K562 (cell line): ENCODE results near the gene FAM136A. TPM values are rescaled to one million over a fixed set of nuclear protein-coding genes. Genes with fewer than 3 reads are reported as not detected.

Experiments
- CTCFL ChIP-seq: IDR thresholded peaks from 2 replicates; pipeline ENCODE4 v1.6.1; 2011; ENCODE audit warnings: borderline replicate concordance, low read depth, mild to moderate bottlenecking, moderate library complexity, low read length; ENCODE audit not compliant: insufficient read depth, poor library complexity, severe bottlenecking
- CXXC5 ChIP-seq: fragments of 250-450 bp; sonication (Bioruptor Pico); IDR thresholded peaks from 2 replicates; pipeline ENCODE4 v1.8.0; 2022; ENCODE audit warnings: inconsistent platforms, mild to moderate bottlenecking, moderate library complexity
- ELF1 ChIP-seq: fragments of 200-800 bp; sonication (Bioruptor generic); IDR thresholded peaks from 2 replicates; pipeline ENCODE4 v1.6.1; 2016; ENCODE audit warnings: missing genetic modification characterization, missing compliant biosample characterization
- HIVEP1 ChIP-seq: fragments of 250-450 bp; sonication (Bioruptor Pico); IDR thresholded peaks from 2 replicates; pipeline ENCODE4 v1.4.0; 2020; ENCODE audit warnings: mild to moderate bottlenecking
- MBD2 ChIP-seq: sonication (generic); IDR thresholded peaks from 2 replicates; pipeline ENCODE4 v1.6.1; 2016; ENCODE audit warnings: low read depth, borderline replicate concordance
- MTA3 ChIP-seq: fragments of 450-650 bp; formaldehyde crosslinking; IDR thresholded peaks from 2 replicates; pipeline ENCODE4 v1.6.1; 2017; ENCODE audit warnings: mild to moderate bottlenecking, borderline replicate concordance
- PHF20 ChIP-seq: fragments of 450-650 bp; IDR thresholded peaks from 2 replicates; pipeline ENCODE4 v1.6.1; 2018; ENCODE audit not compliant: partially characterized antibody
- RFX7 ChIP-seq: fragments of 250-450 bp; sonication (Bioruptor Pico); IDR thresholded peaks from 2 replicates; pipeline ENCODE4 v1.5.1; 2021; ENCODE audit warnings: mild to moderate bottlenecking
- SAFB2 ChIP-seq: fragments of 200-400 bp; formaldehyde crosslinking; IDR thresholded peaks from 2 replicates; pipeline ENCODE4 v1.6.1; 2018; ENCODE audit warnings: borderline replicate concordance, low read length, low read depth, moderate library complexity; ENCODE audit not compliant: severe bottlenecking
- SP1 ChIP-seq: sonication (generic); formaldehyde crosslinking; IDR thresholded peaks from 2 replicates; pipeline ENCODE4 v1.8.1; 2022; ENCODE audit warnings: mild to moderate bottlenecking, missing genetic modification reagents
- YY1 ChIP-seq, 3 experiments: IDR thresholded peaks; 2 replicates each; pipeline ENCODE4 v1.6.1; 2011; ENCODE audit warnings: low read length in 2 of 3, mild to moderate bottlenecking in 2 of 3, moderate library complexity in 2 of 3, borderline replicate concordance in 1 of 3, control low read depth in 1 of 3, low read depth in 1 of 3; ENCODE audit not compliant: insufficient read depth in 3 of 3, insufficient replicate concordance in 2 of 3, control insufficient read depth in 1 of 3, insufficient read length in 1 of 3; ENCODE audit errors: extremely low read depth in 1 of 3
- ZBTB34 ChIP-seq: fragments of 250-450 bp; sonication (Bioruptor Pico); IDR thresholded peaks from 2 replicates; pipeline ENCODE4 v1.8.0; 2021; ENCODE audit warnings: mild to moderate bottlenecking, moderate library complexity
- ZC3H11A ChIP-seq: IDR thresholded peaks from 2 replicates; pipeline ENCODE4 v1.6.1; 2012; ENCODE audit warnings: low read depth, low read length, improper control_type of control experiment
- ZFPM2 ChIP-seq: fragments of 250-450 bp; sonication (Bioruptor Pico); IDR thresholded peaks from 2 replicates; pipeline ENCODE4 v1.5.1; 2022; ENCODE audit warnings: mild to moderate bottlenecking
- ZNF143 ChIP-seq: sonication (generic); formaldehyde crosslinking; IDR thresholded peaks from 2 replicates; pipeline ENCODE4 v1.9.0; 2022; ENCODE audit warnings: mild to moderate bottlenecking, missing genetic modification reagents
- ZNF217 ChIP-seq: sonication (generic); formaldehyde crosslinking; IDR thresholded peaks from 2 replicates; pipeline ENCODE4 v1.8.0; 2022; ENCODE audit warnings: mild to moderate bottlenecking, missing genetic modification reagents
- ZNF224 ChIP-seq: sonication (generic); formaldehyde crosslinking; IDR thresholded peaks from 2 replicates; pipeline ENCODE4 v1.8.0; 2022; ENCODE audit warnings: mild to moderate bottlenecking, missing genetic modification reagents
- ZNF778 ChIP-seq: fragments of 450-650 bp; formaldehyde crosslinking; IDR thresholded peaks from 2 replicates; pipeline ENCODE4 v1.4.0; 2020; ENCODE audit warnings: mild to moderate bottlenecking, moderate library complexity
- polyA plus RNA-seq, 8 experiments: library from polyadenylated mRNA; depleted of rRNA in 4 of 8; stranded (reverse) in 5 of 8; unstranded in 3 of 8; fragments of >200 nt; fragmentation: Nextera tagmentation in 2 of 8; fragmentation: Illumina TruSeq in 1 of 8; extraction: Ambion mirVana in 2 of 8; extraction: Trizol in 1 of 8; gene quantifications; 2 replicates each; pipeline versions ENCODE4 v1.2.1 to v1.2.3, GENCODE V29; 2011 to 2014; ENCODE audit warnings: inconsistent platforms in 1 of 8, missing spikeins in 1 of 8
- total RNA-seq, 7 experiments: library from RNA; depleted of rRNA in 6 of 7; stranded (reverse); fragments of >200 nt in 6 of 7; fragmentation: Illumina TruSeq in 2 of 7; extraction: Trizol in 2 of 7; gene quantifications; 2 replicates each; pipeline versions ENCODE4 v1.2.1 to v1.2.3, GENCODE V29; 2011 to 2021; ENCODE audit warnings: low replicate concordance in 1 of 7
- TF ChIP-seq, protein P1 (sequence below): IDR thresholded peaks from 2 replicates; pipeline ENCODE4 v1.6.1; 2012; ENCODE audit warnings: low read depth, low read length, improper control_type of control experiment, borderline replicate concordance
- TF ChIP-seq, protein P2 (sequence below): fragments of 450-650 bp; IDR thresholded peaks from 2 replicates; pipeline ENCODE4 v1.6.1; 2016; ENCODE audit warnings: borderline replicate concordance

Gene FAM136A
- total and polyA plus RNA-seq, 9 of the 15 experiments (the other 6 are each of a cell fraction or from before 2014, with no cell fraction given): 89.0 to 151 (median 104) TPM

DNA sequence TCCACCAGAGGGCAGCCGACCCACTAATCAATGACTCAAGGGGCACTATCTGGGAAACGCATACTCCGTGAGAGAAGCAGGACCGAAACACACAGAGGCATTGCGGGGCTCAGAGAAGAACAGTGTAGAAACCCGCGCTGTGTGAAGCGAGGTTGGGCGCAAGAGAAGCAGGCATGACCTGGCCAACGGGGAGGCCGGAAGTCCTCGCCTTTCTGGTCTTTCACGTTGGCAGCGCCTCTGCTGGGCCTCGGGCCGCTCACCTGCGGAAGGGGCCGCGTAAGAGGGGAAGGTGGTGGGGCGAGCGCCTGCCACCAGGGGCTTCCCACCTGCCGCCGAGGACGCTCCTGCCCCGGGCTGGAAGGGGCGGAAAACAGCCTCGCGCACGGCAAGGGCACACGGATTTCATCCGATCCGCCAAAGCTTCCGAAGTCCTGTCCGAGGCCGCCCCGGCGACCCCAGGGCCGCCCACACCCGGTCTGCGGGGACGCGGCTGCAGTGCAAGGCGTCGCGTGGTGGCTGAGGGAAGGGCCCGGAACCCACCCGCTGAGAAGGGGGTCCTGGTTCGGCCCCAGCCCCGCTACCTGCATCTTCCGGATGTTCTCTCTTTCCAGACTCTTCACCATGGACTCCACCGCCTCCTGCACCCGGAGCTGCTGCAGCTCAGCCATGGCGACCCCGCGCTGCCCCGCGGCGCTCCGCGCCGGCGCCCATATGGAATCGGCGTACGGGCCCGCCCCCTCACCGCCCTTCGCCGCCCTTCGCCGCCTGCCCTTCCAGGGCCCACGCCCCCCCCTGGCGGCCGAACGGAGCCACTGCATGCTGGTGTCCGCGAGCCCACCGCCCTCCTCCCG lies at the start of gene FAM136A (continued):
- TF ChIP-seq, protein P1, sequence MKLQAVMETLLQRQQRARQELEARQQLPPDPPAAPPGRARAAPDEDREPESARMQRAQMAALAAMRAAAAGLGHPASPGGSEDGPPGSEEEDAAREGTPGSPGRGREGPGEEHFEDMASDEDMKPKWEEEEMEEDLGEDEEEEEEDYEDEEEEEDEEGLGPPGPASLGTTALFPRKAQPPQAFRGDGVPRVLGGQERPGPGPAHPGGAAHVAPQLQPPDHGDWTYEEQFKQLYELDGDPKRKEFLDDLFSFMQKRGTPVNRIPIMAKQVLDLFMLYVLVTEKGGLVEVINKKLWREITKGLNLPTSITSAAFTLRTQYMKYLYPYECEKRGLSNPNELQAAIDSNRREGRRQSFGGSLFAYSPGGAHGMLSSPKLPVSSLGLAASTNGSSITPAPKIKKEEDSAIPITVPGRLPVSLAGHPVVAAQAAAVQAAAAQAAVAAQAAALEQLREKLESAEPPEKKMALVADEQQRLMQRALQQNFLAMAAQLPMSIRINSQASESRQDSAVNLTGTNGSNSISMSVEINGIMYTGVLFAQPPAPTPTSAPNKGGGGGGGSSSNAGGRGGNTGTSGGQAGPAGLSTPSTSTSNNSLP: no peak
- TF ChIP-seq YY1 (IDR thresholded peaks at IDR 0.05; ENCODE audit: borderline replicate concordance in 1 of 3, control insufficient read depth in 1 of 3, extremely low read depth in 1 of 3, insufficient read depth in 3 of 3, insufficient read length in 1 of 3, insufficient replicate concordance in 2 of 3, low read depth in 1 of 3, low read length in 2 of 3) (peak in 2 of 3 experiments; percentile 89 to 94), HIVEP1 (CRISPR knock-in tag) (no peak), MTA3 (peak; percentile 55), ZFPM2 (no peak), ZBTB34 (CRISPR knock-in tag) (no peak), CXXC5 (CRISPR knock-in tag) (peak; percentile 77), PHF20 (peak; percentile 38), ZNF224 (CRISPR knock-in tag) (no peak), ZNF217 (CRISPR knock-in tag) (no peak), ELF1 (tag) (0 out of 2 replicates have a peak, but pooled peaks have one; percentile 55), SP1 (CRISPR knock-in tag) (peak; percentile 63), ZC3H11A (no peak), MBD2 (0 out of 2 replicates have a peak, but pooled peaks have one; percentile 18), SAFB2 (no peak), ZNF143 (no peak), CTCFL (peak; percentile 71), ZNF778 (no peak), RFX7 (CRISPR knock-in tag) (no peak)
- TF ChIP-seq, protein P2, sequence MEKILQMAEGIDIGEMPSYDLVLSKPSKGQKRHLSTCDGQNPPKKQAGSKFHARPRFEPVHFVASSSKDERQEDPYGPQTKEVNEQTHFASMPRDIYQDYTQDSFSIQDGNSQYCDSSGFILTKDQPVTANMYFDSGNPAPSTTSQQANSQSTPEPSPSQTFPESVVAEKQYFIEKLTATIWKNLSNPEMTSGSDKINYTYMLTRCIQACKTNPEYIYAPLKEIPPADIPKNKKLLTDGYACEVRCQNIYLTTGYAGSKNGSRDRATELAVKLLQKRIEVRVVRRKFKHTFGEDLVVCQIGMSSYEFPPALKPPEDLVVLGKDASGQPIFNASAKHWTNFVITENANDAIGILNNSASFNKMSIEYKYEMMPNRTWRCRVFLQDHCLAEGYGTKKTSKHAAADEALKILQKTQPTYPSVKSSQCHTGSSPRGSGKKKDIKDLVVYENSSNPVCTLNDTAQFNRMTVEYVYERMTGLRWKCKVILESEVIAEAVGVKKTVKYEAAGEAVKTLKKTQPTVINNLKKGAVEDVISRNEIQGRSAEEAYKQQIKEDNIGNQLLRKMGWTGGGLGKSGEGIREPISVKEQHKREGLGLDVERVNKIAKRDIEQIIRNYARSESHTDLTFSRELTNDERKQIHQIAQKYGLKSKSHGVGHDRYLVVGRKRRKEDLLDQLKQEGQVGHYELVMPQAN: peak; percentile 68
